Measurements from ENCODE around the gene KCNH3. TPM values are rescaled to one million over a fixed set of nuclear protein-coding genes. Genes with fewer than 3 reads are reported as not detected.

Gene KCNH3
- total RNA-seq, 2 experiments from 2014 or later = 0.58 to 0.90 TPM

- no peak overlapping the region for H3K4me3 Mint-ChIP-seq
These were observed 3.8 kb downstream of the KCNH3 start for GRCh38 chr12:49542592-49543160.

GRCh38 chr12:49543221-49543913 is 4.5 kb downstream of the KCNH3 start:
- Mint-ChIP-seq H3K27ac (no peak overlapping the region), H3K4me3 (no peak overlapping the region)

More at GRCh38 chr12:49542592-49543160, 3.8 kb downstream of the KCNH3 start:
- no peak overlapping the region for H3K27ac Mint-ChIP-seq
- H3K36me3 Mint-ChIP-seq (ENCODE audit: low read depth) = no peaks in the 10 kb centered on the region
- H3K9me3 Mint-ChIP-seq = no peaks in the 10 kb centered on the region
- CTCF ChIA-PET = no interaction called here
- DNase-seq = no peak
- peaks cover 22% of the 10 kb centered on the region for H3K4me1 Mint-ChIP-seq
- peaks cover 46% of the 10 kb centered on the region for H3K27me3 Mint-ChIP-seq
- POLR2A ChIA-PET = interaction anchor here (1.5 kb wide), 1 partner anchor 11 kb away, joined by 5 read pairs; no protein-coding TSS in a partner anchor

DNA sequence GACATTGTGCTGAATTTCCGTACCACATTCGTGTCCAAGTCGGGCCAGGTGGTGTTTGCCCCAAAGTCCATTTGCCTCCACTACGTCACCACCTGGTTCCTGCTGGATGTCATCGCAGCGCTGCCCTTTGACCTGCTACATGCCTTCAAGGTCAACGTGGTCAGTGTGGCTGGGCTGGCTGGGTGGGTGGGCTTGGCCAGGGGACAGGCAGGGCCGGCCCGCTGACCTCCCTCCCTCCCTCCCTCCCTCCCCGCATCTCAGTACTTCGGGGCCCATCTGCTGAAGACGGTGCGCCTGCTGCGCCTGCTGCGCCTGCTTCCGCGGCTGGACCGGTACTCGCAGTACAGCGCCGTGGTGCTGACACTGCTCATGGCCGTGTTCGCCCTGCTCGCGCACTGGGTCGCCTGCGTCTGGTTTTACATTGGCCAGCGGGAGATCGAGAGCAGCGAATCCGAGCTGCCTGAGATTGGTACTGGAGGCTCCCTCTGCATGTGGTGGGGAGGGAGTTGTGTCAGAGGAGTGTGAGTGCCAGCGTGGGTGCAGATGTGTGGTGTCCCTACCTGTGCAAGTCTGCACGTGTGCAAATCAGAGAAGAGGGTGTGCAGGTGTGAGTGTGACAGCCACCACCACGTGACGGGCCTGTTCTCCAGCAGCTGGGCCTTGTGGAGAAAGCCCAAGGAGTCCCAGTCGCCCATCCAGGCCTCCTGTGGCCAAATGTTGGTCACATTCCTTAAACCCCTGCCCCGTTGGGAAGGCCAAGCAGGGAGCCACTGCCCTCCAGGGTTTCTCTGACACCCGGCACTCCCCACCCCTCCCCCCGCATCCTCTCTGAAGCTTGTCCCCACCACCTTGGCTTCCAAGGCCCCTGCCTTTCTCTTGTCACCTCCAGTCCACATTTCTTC is 5.3 kb downstream of the KCNH3 start:
- Mint-ChIP-seq H3K9me3 (no peaks in the 10 kb centered on the region), H3K4me1 (peaks cover 20% of the 10 kb centered on the region), H3K4me3 (no peak overlapping the region), H3K36me3 (ENCODE audit: low read depth) (no peaks in the 10 kb centered on the region), H3K27me3 (peaks cover 51% of the 10 kb centered on the region), H3K27ac (no peak overlapping the region)
- DNase-seq = no peak
- POLR2A ChIA-PET = no interaction called here
- CTCF ChIA-PET = no interaction called here

More at GRCh38 chr12:49543221-49543913, 4.5 kb downstream of the KCNH3 start:
- Mint-ChIP-seq H3K36me3 (ENCODE audit: low read depth) (no peaks in the 10 kb centered on the region), H3K27me3 (peaks cover 48% of the 10 kb centered on the region), H3K9me3 (no peaks in the 10 kb centered on the region), H3K4me1 (peaks cover 18% of the 10 kb centered on the region)
- ChIA-PET CTCF (no interaction called here), POLR2A (interaction anchor here (1.5 kb wide), 1 partner anchor 11 kb away, joined by 5 read pairs; no protein-coding TSS in a partner anchor)
- no peak for DNase-seq

DNA sequence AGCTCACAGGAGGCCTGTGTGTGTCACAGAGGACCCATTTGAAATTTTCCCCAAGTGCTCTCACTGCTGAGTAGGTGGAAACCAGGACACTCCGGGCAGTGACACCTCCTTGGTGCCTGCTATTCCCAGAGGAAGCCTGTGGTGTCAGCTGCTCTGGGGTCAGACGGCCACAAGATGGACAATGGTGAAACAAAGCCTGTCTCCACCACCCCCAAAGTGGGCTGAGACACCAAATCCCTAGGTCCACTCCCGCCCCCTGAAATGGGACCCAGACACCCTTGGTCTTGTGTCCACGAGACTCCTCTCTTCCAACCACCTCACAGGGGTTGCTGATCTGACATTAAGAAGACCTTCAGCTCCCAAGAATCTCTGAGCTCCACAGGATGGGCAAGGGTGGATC is 7.0 kb downstream of the KCNH3 start:
- Mint-ChIP-seq H3K36me3 (ENCODE audit: low read depth) (no peaks in the 10 kb centered on the region), H3K27me3 (peaks cover 49% of the 10 kb centered on the region), H3K27ac (no peak overlapping the region), H3K9me3 (no peaks in the 10 kb centered on the region), H3K4me3 (no peak overlapping the region), H3K4me1 (peaks cover 8% of the 10 kb centered on the region)
- CTCF ChIA-PET = interaction anchor here (1.1 kb wide), 1 partner anchor 35 kb away, joined by 3 read pairs; no protein-coding TSS in a partner anchor
- DNase-seq = no peak
- POLR2A ChIA-PET = interaction anchor here (0.8 kb wide), 1 partner anchor 179 kb away, joined by 3 read pairs; the partner anchor contains the start of gene SPATS2

DNA sequence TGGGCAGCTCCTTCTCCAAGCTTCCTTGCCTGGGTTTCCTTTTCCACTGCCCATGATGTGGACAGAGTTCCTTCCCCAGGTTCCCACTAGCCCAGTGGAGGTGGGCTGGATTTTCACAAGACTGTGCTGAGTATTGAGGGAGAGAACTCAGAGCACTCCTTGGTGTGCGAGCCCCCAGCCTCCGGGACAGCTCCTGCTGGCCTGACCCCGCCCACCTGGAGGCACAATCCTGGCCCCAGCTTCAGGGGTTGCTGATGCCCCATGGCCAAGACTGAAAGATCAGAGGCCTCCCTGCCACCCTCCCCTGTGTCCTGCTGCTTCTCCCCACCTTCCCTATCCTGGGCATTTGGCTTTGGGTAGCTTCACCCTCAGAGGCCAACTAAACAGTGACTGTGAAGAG is 7.7 kb downstream of the KCNH3 start:
- no peak for DNase-seq
- H3K4me1 Mint-ChIP-seq = peaks cover 8% of the 10 kb centered on the region
- CTCF ChIA-PET = interaction anchor here (1.1 to 1.4 kb wide), 2 partner anchors 33 to 34 kb away, joined by 3 read pairs; no protein-coding TSS in a partner anchor
- H3K27ac Mint-ChIP-seq = no peak overlapping the region
- no peaks in the 10 kb centered on the region for H3K9me3 Mint-ChIP-seq
- H3K27me3 Mint-ChIP-seq = peaks cover 47% of the 10 kb centered on the region
- no peaks in the 10 kb centered on the region for H3K36me3 Mint-ChIP-seq (ENCODE audit: low read depth)
- POLR2A ChIA-PET = interaction anchor here (1.2 kb wide), 1 partner anchor 15 kb away, joined by 3 read pairs; no protein-coding TSS in a partner anchor
- no peak overlapping the region for H3K4me3 Mint-ChIP-seq

DNA sequence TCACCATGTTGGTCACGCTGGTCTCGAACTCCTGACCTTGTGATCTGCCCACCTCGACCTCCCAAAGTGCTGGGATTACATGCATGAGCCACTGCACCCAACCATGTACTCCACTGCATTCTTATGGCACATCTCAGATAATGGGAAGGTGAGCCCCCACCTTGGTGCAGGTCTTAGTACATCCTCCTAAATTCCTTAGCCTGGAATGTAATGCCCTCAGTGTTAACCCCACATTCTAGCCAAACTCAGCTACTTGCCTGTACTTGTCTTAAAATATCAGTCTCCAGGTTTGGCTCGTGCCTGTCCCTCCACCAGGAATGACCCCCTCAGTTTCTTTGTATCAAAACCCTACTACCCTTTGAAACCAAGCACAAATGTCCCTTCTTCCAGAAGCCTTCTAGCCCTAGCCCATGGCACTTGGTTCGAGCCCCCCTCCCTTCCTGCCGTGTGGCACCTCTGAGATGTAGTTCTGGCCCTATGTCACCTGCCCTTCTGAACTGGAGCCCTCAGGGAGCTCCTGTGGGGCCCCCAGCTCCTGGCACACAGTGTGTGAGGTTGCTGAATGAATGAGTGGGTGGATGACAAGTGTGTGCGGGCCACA is 8.4 kb downstream of the KCNH3 start:
- Mint-ChIP-seq H3K9me3 (no peaks in the 10 kb centered on the region), H3K36me3 (ENCODE audit: low read depth) (no peaks in the 10 kb centered on the region), H3K4me1 (peaks cover 8% of the 10 kb centered on the region), H3K27ac (no peak overlapping the region), H3K4me3 (no peak overlapping the region), H3K27me3 (peaks cover 52% of the 10 kb centered on the region)
- DNase-seq = no peak
- CTCF ChIA-PET = interaction anchor here (1.1 to 1.4 kb wide), 2 partner anchors 33 to 34 kb away, joined by 3 read pairs; no protein-coding TSS in a partner anchor
- POLR2A ChIA-PET = interaction anchor here (1.2 kb wide), 1 partner anchor 14 kb away, joined by 3 read pairs; no protein-coding TSS in a partner anchor

- H3K4me1 Mint-ChIP-seq = peaks cover 5% of the 10 kb centered on the region
- H3K27me3 Mint-ChIP-seq = peaks cover 58% of the 10 kb centered on the region
- H3K36me3 Mint-ChIP-seq (ENCODE audit: low read depth) = no peaks in the 10 kb centered on the region
- ChIA-PET CTCF (no interaction called here), POLR2A (interaction anchor here (9.5 kb wide), 1 partner anchor 17 kb away, joined by 76 read pairs; the partner anchor contains the start of gene MCRS1)
- no peak for DNase-seq
- H3K9me3 Mint-ChIP-seq = no peaks in the 10 kb centered on the region
- no peak overlapping the region for H3K27ac Mint-ChIP-seq
- peak overlapping the region; percentile 27 for H3K4me3 Mint-ChIP-seq
These were observed 9.6 kb downstream of the KCNH3 start for GRCh38 chr12:49548481-49548821.

DNA sequence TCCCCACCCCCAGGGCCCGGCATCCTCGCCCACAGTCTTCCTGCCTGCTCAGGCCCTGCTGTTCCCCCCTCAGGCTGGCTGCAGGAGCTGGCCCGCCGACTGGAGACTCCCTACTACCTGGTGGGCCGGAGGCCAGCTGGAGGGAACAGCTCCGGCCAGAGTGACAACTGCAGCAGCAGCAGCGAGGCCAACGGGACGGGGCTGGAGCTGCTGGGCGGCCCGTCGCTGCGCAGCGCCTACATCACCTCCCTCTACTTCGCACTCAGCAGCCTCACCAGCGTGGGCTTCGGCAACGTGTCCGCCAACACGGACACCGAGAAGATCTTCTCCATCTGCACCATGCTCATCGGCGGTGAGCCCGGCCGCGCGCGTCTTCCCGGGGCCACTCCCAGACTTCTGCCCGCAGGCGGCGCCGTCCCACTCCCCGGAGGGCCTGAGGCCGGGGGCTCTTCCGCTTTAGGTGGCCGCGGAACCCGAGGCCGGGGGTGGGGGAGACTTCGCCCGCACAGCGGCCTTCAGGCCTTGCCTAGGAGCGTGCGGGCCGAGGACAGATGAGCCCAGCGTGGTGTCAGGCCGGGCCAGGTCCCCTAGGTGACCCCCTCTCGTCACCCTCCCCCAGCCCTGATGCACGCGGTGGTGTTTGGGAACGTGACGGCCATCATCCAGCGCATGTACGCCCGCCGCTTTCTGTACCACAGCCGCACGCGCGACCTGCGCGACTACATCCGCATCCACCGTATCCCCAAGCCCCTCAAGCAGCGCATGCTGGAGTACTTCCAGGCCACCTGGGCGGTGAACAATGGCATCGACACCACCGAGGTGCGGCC is 10.2 kb downstream of the KCNH3 start:
- CTCF ChIA-PET = interaction anchor here (1.0 kb wide), 1 partner anchor 190 kb away, joined by 3 read pairs; no protein-coding TSS in a partner anchor
- Mint-ChIP-seq H3K4me3 (peak overlapping the region; percentile 27), H3K4me1 (peaks cover 3% of the 10 kb centered on the region), H3K27me3 (peaks cover 57% of the 10 kb centered on the region), H3K36me3 (ENCODE audit: low read depth) (no peaks in the 10 kb centered on the region), H3K27ac (no peak overlapping the region), H3K9me3 (no peaks in the 10 kb centered on the region)
- POLR2A ChIA-PET = interaction anchor here (9.5 kb wide), 1 partner anchor 16 kb away, joined by 76 read pairs; the partner anchor contains the start of gene MCRS1
- DNase-seq = no peak

DNA sequence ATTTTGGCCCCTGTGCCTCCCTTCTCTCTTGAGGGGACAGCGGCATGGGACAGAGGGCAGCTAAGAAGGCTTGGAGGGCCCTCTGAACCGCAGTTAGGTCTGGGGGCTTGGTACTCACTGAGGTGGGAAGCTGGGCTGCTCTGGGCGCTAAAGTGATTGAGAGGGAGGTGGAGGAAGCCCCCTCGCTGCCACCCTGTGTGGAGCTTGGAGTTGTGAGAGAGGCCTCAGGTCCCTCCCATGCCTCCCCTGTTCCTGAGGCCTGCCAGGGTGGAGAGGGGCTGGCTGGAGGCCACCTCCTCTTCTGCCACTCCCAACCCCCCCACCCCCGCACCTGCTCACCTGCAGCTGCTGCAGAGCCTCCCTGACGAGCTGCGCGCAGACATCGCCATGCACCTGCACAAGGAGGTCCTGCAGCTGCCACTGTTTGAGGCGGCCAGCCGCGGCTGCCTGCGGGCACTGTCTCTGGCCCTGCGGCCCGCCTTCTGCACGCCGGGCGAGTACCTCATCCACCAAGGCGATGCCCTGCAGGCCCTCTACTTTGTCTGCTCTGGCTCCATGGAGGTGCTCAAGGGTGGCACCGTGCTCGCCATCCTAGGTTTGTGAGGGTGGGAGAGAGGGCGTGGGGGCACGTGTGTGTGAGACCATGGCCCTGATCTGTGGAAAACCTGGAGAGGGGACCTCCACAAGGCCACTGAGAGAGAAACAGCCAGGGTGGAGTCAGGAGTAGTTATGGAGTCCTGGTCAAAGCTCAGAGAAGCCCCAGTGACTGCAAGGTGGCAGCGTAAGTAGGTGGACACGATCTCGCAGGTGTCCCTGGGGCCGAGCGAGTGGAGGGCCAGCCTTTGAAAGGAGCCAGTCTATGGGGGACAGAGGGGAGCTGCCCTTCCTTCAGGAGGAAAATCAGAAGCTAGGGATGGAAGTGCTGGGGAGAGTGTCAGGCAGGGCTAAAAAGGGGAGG is 11.2 kb downstream of the KCNH3 start:
- no peak for DNase-seq
- H3K9me3 Mint-ChIP-seq = no peaks in the 10 kb centered on the region
- ChIA-PET POLR2A (interaction anchor here (0.6 to 9.5 kb wide), 2 partner anchors 15 to 37 kb away, joined by 3 to 76 read pairs; partner anchors contain the start of gene MCRS1), CTCF (interaction anchor here (0.8 to 1.7 kb wide), 3 partner anchors 15 to 191 kb away, joined by 3 to 4 read pairs (median 3); no protein-coding TSS in a partner anchor)
- peaks cover 51% of the 10 kb centered on the region for H3K27me3 Mint-ChIP-seq
- no peaks in the 10 kb centered on the region for H3K36me3 Mint-ChIP-seq (ENCODE audit: low read depth)
- H3K4me1 Mint-ChIP-seq = peaks cover 3% of the 10 kb centered on the region
- no peak overlapping the region for H3K4me3 Mint-ChIP-seq
- H3K27ac Mint-ChIP-seq = no peak overlapping the region

DNA sequence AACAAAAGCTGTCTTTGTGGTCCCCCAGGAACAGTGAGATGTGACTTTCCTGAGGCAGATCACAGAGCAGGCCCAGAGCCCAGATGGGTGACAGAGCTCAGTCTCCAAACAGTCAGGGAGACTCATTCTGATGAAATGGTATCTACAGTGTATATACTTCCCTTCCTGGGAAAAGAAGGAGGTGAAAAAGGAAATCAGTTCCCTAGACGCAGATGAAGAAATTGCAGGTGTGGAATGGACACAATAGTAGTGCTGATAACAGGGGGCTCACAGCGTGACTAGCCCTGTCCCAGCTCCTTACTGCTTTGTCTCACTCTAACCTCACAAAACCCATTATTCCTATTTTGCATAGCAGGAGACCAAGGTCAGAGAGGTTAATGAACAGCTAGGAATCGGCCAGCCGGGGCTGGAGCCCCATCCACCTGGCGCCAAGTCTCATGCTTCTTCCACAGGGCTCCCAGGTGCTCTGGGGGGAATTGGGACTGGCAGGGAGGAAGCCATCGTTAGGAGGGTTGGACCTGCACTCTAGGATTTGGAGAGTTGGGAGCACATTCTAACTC is 11.9 kb downstream of the KCNH3 start:
- Mint-ChIP-seq H3K4me1 (peaks cover 3% of the 10 kb centered on the region), H3K27ac (no peak overlapping the region), H3K27me3 (peaks cover 48% of the 10 kb centered on the region), H3K9me3 (no peaks in the 10 kb centered on the region), H3K36me3 (ENCODE audit: low read depth) (no peaks in the 10 kb centered on the region), H3K4me3 (no peak overlapping the region)
- ChIA-PET CTCF (interaction anchor here (0.8 to 1.7 kb wide), 3 partner anchors 14 to 30 kb away, joined by 3 to 4 read pairs (median 3); no protein-coding TSS in a partner anchor), POLR2A (interaction anchor here (0.6 to 9.5 kb wide), 2 partner anchors 14 to 36 kb away, joined by 3 to 76 read pairs; partner anchors contain the start of gene MCRS1)
- DNase-seq = no peak

All from activated CD4-positive, alpha-beta memory T cell treated with anti-CD3 and anti-CD28 coated beads, Interleukin-2, amount 10 ng/mL, durations not matched to agents 7 days and 5 days (primary cell).